GM18907 (cell line): ENCODE results near the gene INPP5A.
"Not testable (repeated sequence)": the region's sequence is repeated elsewhere in the genome, so short reads cannot be mapped to it uniquely, and the experiment has no call there.

Experiments used
- ATAC-seq: cut with Tn5 transposase; IDR thresholded peaks from one replicate; pipeline ENCODE4 v1.9.1; 2021; ENCODE audit warnings: mild to moderate bottlenecking, moderate library complexity; ENCODE audit not compliant: unreplicated experiment

INPP5A gene

DNA sequence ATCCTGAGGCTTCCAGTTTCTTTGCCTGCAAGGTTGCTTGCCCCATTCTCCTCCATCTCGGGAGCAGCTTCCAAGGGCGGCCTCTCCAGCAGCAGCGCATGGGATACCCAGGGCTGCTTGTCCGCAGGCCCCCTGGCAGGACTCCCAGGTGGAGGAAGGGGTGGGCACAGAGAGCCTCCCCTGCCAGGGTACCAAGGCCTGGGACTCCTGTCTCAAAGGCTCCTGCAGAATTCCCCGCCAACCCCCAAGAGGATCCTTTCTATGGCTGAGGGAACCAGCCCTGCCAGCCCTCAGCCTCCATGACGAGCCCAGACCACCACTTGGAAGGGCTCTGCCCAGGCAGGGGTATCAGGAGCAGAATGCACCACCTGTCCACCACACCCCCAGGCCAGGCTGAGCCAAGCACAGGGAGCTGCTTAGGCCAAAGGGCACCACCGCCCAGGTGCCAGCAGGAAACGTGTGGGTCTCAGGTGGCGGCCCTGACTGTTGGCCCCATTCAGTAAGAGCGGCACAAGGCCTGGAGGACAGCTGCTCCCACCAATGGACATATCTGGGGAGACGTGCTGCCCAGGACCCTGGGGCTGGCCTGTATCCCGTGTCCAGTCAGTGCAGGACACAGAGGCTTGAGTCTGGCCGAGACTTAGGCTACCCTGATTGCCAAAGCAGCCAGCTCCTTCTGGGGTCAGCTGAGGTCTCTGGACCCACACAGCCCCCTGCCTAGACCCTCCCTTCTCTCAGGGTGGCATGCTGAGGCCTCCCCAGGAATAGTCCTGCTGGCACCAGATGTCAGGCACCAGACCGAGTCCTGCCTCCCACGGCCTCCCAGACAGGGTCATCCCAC lies 33.8 kb upstream of the INPP5A start:
- no peak for ATAC-seq

GRCh38 chr10:132504501-132505272 lies 32.9 kb upstream of the INPP5A start:
- no peak for ATAC-seq

- ATAC-seq, result not testable (repeated sequence)
Observed at GRCh38 chr10:132505546-132505945, 32.0 kb upstream of the INPP5A start.

DNA sequence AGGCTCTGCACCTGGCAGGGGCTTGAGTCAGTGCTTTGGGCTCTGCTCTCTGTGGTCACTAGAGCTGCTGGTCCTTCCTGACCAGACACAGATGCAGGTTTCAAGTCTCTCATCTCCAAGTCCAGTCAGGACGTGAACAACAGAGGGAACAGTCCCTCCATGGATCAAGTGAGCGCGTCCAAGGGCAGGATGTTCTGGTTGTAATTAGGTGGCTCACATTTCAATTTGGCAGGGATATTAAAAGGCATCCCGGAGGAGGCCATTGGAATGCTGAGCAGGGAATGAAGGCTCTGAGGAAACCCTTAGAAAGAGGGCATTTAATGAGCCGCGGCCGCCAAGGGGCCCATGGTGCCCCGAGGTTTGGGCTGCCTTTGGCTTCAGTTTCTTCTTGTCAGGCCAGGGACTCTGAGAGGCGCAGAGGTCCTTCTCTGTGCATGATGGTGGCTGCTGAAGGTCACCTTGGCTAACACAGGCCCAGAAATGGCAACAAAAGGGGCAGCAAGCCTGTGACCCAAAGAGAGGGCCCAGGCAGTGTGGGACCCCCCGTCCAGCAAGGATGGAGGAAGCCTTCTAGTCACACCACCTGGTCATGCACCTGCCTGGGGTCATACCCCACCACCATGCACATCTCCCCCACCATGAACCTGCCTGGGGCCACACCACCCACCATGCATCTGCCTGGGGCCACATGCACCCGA lies 30.7 kb upstream of the INPP5A start:
- no peak for ATAC-seq

GRCh38 chr10:132507409-132507955 lies 30.1 kb upstream of the INPP5A start:
- ATAC-seq, result no peak

- no peak for ATAC-seq
Observed at GRCh38 chr10:132507956-132508490, 29.6 kb upstream of the INPP5A start.

GRCh38 chr10:132508581-132509443 lies 28.8 kb upstream of the INPP5A start:
- no peak for ATAC-seq

GRCh38 chr10:132509506-132510173 lies 27.9 kb upstream of the INPP5A start:
- ATAC-seq, result no peak

- no peak for ATAC-seq
Observed at GRCh38 chr10:132510174-132510611, 27.4 kb upstream of the INPP5A start.

DNA sequence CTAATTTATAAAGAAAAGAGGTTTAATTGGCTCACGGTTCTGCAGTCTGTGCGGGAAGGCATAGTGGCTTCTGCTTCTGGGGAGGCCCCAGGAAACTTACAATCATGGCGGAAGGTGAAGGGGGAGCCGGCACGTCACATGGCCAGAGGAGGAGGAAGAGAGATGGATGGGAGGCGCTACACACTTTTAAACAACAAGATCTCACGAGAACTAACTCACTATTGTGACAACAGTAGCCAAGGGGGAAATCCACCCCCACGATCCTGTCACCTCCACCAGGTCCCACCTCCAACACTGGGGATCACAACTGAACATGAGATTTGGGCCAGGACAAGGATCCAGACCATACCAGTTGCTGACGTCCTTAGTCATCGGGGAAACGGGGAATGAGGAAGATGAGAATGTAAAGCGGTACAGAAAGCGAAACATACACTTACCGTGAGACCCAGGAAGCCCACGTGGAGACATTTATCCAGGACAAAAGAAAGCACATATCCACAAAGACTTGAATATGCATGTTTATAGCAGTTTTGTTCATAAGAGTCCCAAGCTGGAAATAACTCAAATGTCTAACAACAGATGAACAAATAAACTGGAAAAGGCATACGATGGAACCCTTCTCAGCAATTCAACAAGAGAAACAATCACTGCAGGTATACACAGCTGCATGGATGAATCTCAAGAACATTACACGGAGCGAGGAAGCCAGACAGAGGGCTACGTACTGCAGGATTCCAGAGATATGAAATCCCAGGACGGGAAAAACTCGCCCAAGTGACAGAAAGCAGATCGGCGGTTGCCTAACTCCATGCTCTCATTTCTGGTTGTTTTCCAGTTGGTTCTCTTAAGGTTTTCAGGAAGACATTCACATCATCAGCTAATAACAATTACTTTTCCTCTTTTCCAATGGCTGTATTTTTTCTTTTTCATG lies 26.2 kb upstream of the INPP5A start:
- no peak for ATAC-seq

DNA sequence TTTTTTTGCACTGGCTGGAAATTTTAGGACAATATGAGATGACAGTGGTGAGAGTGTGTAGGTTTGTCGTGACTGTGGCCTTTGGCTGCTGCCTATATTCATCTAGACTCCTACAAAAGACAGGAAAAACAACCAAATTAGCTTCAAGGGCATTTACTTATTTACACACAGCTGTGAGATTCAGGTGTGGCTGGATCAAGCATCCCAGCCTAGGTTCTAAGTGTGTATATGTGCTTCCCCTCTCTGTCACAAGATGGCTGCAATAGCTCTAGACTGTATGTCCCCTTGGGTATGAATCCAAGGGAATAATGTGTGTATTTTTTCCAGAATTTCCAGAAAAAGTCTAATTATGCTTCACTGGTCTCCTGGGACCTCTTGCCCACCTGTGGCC lies 25.5 kb upstream of the INPP5A start:
- ATAC-seq, result no peak

DNA sequence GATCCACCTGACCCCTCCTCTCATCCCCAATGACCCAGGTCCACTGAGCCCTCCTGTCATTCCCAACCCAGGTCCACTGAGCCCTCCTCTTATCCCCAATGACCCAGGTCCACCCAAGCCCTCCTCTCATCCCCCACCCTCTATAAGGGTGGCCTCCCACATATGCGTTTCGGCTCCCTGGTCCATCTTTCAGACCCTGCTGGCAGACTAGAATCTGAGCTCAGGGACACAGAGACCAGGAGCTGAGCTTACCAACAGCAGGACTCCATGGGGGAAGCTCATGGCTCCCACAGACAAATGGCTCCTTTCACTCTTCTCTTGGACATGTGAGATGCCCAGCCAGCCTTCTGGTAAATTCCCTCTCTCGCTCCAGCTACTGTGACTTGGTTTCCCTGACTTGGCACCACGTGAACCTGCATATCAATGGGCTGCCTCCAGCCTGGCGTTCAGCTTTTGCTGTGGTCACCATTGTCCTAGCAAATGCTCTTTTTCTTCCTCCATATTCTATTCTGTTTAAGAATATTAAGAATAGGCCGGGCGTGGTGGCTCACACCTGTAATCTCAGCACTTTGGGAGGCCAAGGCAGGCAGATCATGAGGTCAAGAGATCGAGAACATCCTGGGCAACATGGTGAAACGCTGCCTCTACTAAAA lies 24.8 kb upstream of the INPP5A start:
- ATAC-seq, result no peak

GRCh38 chr10:132514821-132515520 lies 22.6 kb upstream of the INPP5A start:
- ATAC-seq, result no peak

DNA sequence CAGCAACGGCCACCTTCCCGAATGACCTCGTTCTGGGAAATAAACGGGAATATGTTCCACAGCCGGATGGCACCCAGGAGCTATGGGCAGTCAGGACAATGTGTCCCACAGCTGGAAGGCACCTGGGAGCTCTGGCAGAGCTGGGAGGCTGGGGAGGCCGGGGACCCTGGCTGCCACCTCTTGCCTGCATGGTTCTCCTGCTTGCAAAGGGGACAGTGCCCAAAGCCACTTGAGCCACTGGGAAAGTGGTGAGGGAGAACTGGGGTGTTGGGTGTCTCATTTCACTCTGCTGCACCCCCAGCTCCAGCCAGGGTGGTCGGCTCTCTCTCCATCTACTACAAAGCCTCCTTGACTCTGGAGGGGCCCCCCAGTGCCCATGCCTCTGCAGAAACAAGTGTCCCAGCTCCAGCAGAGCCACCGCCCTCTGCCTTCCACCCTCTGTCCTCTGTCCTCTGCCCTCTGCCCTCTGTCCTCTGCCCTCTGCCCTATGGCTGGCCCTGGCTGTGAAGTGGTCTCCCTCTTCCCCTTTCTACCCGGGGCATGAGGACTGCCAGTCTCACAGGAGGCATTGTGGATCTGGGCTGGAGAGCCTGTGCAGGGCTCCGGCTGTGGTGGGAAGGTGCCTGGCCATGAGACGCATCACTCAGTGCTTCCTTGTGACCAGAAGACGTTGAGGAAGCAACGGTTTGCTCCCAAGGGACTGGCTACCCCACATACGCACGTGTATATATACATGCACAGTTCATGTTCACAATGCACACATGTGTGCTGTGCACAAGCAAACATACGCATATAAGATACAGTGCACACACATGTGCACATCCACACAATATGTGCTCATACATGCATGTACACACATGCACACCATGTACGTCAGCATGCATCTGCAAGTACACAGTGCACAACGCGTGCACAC lies 21.5 kb upstream of the INPP5A start:
- no peak for ATAC-seq

GRCh38 chr10:132516771-132517725 lies 20.5 kb upstream of the INPP5A start:
- no peak for ATAC-seq
